ENCODE results near the gene PINK1.

Gene PINK1

GRCh38 chr1:20682571-20683236, 49.4 kb downstream of the PINK1 start:
- DNase-seq, result no peak

GRCh38 chr1:20683614-20684013, 50.4 kb downstream of the PINK1 start:
- no peak for DNase-seq

GRCh38 chr1:20684050-20684620, 50.9 kb downstream of the PINK1 start:
- DNase-seq, result no peak

GRCh38 chr1:20684651-20685050, 51.4 kb downstream of the PINK1 start:
- DNase-seq, result no peak

- DNase-seq, result no peak
These were observed 51.9 kb downstream of the PINK1 start for GRCh38 chr1:20685099-20685662.

- DNase-seq, result no peak
These were observed 52.5 kb downstream of the PINK1 start for GRCh38 chr1:20685741-20686140.

- no peak for DNase-seq
These were observed 53.8 kb downstream of the PINK1 start for GRCh38 chr1:20686883-20687725.

GRCh38 chr1:20689645-20690056, 56.4 kb downstream of the PINK1 start:
- DNase-seq, result no peak

- DNase-seq, result no peak
These were observed 58.6 kb downstream of the PINK1 start for GRCh38 chr1:20691872-20692271.

- no peak for DNase-seq
These were observed 60.4 kb downstream of the PINK1 start for GRCh38 chr1:20693623-20694022.

GRCh38 chr1:20695515-20695914, 62.3 kb downstream of the PINK1 start:
- no peak for DNase-seq

GRCh38 chr1:20696397-20697333, 63.4 kb downstream of the PINK1 start:
- DNase-seq, result peak; percentile 61 to 64

GRCh38 chr1:20697563-20697962, 64.3 kb downstream of the PINK1 start:
- no peak for DNase-seq

- DNase-seq, result no peak
These were observed 65.1 kb downstream of the PINK1 start for GRCh38 chr1:20698195-20698910.

- DNase-seq, result no peak
These were observed 66.3 kb downstream of the PINK1 start for GRCh38 chr1:20699558-20699957.

GRCh38 chr1:20700636-20701215, 67.5 kb downstream of the PINK1 start:
- no peak for DNase-seq

Measured in NCI-H187 (cell line).